GM23338 (cell line): ENCODE measurements around the gene CCL24. TPM values are rescaled to one million over a fixed set of nuclear protein-coding genes. Genes with fewer than 3 reads are reported as not detected.

Experiments
- ATAC-seq: fragments of 200-7000 bp; cut with Tn5 transposase; 3 replicates; pipeline ENCODE4 v1.9.1; 2020
- DNase-seq: peaks from one replicate; pipeline ENCODE4 v3.0.0-alpha.2; 2015; ENCODE audit warnings: low spot score
- H2AFZ ChIP-seq: fragments of 200-600 bp; sonication (generic); 2 replicates; pipeline ENCODE4 v1.8.0; 2016; ENCODE audit warnings: antibody characterized with exemption, mild to moderate bottlenecking, moderate library complexity
- H3F3A ChIP-seq: fragments of 200-600 bp; sonication (generic); replicated peaks from 2 replicates; pipeline ENCODE4 v1.8.0; 2017; ENCODE audit warnings: antibody characterized with exemption, mixed run types, low read depth
- H3K27ac ChIP-seq: fragments of 200-600 bp; sonication (generic); 2 replicates; pipeline ENCODE4 v1.6.1; 2016; ENCODE audit warnings: low read depth
- H3K27me3 ChIP-seq: fragments of 200-600 bp; sonication (generic); 2 replicates; pipeline ENCODE4 v1.8.0; 2016; ENCODE audit warnings: mild to moderate bottlenecking, mixed run types, moderate library complexity; ENCODE audit not compliant: insufficient read depth
- H3K36me3 ChIP-seq: fragments of 200-600 bp; sonication (generic); 2 replicates; pipeline ENCODE4 v1.8.0; 2016; ENCODE audit warnings: mild to moderate bottlenecking; ENCODE audit not compliant: insufficient read depth
- H3K4me1 ChIP-seq: fragments of 200-600 bp; sonication (generic); 2 replicates; pipeline ENCODE4 v1.8.0; 2016; ENCODE audit warnings: mild to moderate bottlenecking, moderate library complexity; ENCODE audit not compliant: insufficient read depth
- H3K4me2 ChIP-seq: fragments of 200-600 bp; sonication (generic); 2 replicates; pipeline ENCODE4 v1.7.1; 2017; ENCODE audit warnings: mixed run types
- H3K4me3 ChIP-seq: fragments of 200-600 bp; sonication (generic); 2 replicates; pipeline ENCODE4 v1.6.1; 2016; ENCODE audit warnings: mixed run types
- H3K79me2 ChIP-seq: fragments of 200-600 bp; sonication (generic); replicated peaks from 2 replicates; pipeline ENCODE4 v1.8.0; 2017; ENCODE audit warnings: mild to moderate bottlenecking; ENCODE audit not compliant: insufficient read depth
- H3K9me2 ChIP-seq: fragments of 200-600 bp; sonication (generic); 2 replicates; pipeline ENCODE4 v1.8.0; 2017; ENCODE audit not compliant: insufficient read depth
- H4K20me1 ChIP-seq: fragments of 200-600 bp; sonication (generic); replicated peaks from 2 replicates; pipeline ENCODE4 v1.8.0; 2017; ENCODE audit warnings: mild to moderate bottlenecking; ENCODE audit not compliant: insufficient read depth
- H3K27ac Mint-ChIP-seq: 2 replicates; pipeline ENCODE4 v1.8.0; 2020; ENCODE audit warnings: inconsistent platforms, mild to moderate bottlenecking, moderate library complexity, mixed read lengths
- H3K27me3 Mint-ChIP-seq: 3 replicates; pipeline ENCODE4 v1.8.0; 2022; ENCODE audit warnings: low read depth, mild to moderate bottlenecking, moderate library complexity, mixed read lengths, inconsistent platforms; ENCODE audit not compliant: insufficient read depth, poor library complexity
- H3K36me3 Mint-ChIP-seq: 3 replicates; pipeline ENCODE4 v1.8.0; 2021; ENCODE audit warnings: low read depth, mild to moderate bottlenecking, inconsistent platforms, moderate library complexity, mixed read lengths
- H3K4me1 Mint-ChIP-seq: 3 replicates; pipeline ENCODE4 v1.8.0; 2020; ENCODE audit warnings: mild to moderate bottlenecking, inconsistent platforms, mixed read lengths
- H3K4me3 Mint-ChIP-seq: 3 replicates; pipeline ENCODE4 v1.8.0; 2021; ENCODE audit warnings: moderate library complexity, mild to moderate bottlenecking, inconsistent platforms, mixed read lengths
- H3K9me3 Mint-ChIP-seq: 3 replicates; pipeline ENCODE4 v1.8.0; 2020; ENCODE audit warnings: moderate library complexity, mild to moderate bottlenecking, inconsistent platforms, mixed read lengths
- CREB1 ChIP-seq: fragments of 250-450 bp; sonication (Bioruptor Pico); IDR thresholded peaks from 2 replicates; pipeline ENCODE4 v1.5.0; 2020; ENCODE audit warnings: low read depth, mild to moderate bottlenecking, moderate library complexity
- CTCF ChIP-seq, 2 experiments: fragments of 200-600 bp in 1 of 2; sonication (generic) in 1 of 2; conservative IDR thresholded peaks; 2 replicates each; pipeline versions ENCODE4 v1.5.1 to v1.6.1; 2016 to 2017; ENCODE audit warnings: antibody characterized with exemption in 2 of 2, low read depth in 2 of 2, mild to moderate bottlenecking in 2 of 2, moderate library complexity in 1 of 2
- EZH2 ChIP-seq: fragments of 200-600 bp; sonication (generic); IDR thresholded peaks from one replicate; pipeline ENCODE4 v1.8.0; 2017; ENCODE audit warnings: antibody characterized with exemption, mild to moderate bottlenecking, low read depth; ENCODE audit not compliant: unreplicated experiment
- JUNB ChIP-seq: IDR thresholded peaks from one replicate; pipeline ENCODE4 v1.6.1; 2016; ENCODE audit warnings: antibody characterized with exemption; ENCODE audit not compliant: unreplicated experiment
- NANOG ChIP-seq: IDR thresholded peaks from 2 replicates; pipeline ENCODE4 v1.6.1; 2016; ENCODE audit warnings: antibody characterized with exemption, borderline replicate concordance
- POLR2AphosphoS5 ChIP-seq: IDR thresholded peaks from 2 replicates; pipeline ENCODE4 v1.6.1; 2016; ENCODE audit warnings: antibody characterized with exemption, low read depth
- REST ChIP-seq: IDR thresholded peaks from one replicate; pipeline ENCODE4 v1.6.1; 2018; ENCODE audit warnings: antibody characterized with exemption; ENCODE audit not compliant: unreplicated experiment
- STAT1 ChIP-seq: IDR thresholded peaks from one replicate; pipeline ENCODE4 v1.6.1; 2016; ENCODE audit warnings: antibody characterized with exemption; ENCODE audit not compliant: unreplicated experiment
- ZNF114 ChIP-seq: fragments of 250-450 bp; sonication (Bioruptor Pico); IDR thresholded peaks from 2 replicates; pipeline ENCODE4 v1.5.0; 2020; ENCODE audit warnings: mild to moderate bottlenecking, moderate library complexity
- polyA plus RNA-seq: library from polyadenylated mRNA; unstranded; fragments of >200 nt; fragmentation: Nextera tagmentation; extraction: Ambion mirVana; gene quantifications from 2 replicates; pipeline ENCODE4 v1.2.1, GENCODE V29; 2016
- total RNA-seq: library from RNA; depleted of rRNA; stranded (reverse); fragments of >200 nt; shearing (Covaris generic); gene quantifications from 2 replicates; pipeline ENCODE4 v1.2.3, GENCODE V29; 2014

CCL24 gene
- total and polyA plus RNA-seq, 2 experiments from 2014 or later = not detected

DNA sequence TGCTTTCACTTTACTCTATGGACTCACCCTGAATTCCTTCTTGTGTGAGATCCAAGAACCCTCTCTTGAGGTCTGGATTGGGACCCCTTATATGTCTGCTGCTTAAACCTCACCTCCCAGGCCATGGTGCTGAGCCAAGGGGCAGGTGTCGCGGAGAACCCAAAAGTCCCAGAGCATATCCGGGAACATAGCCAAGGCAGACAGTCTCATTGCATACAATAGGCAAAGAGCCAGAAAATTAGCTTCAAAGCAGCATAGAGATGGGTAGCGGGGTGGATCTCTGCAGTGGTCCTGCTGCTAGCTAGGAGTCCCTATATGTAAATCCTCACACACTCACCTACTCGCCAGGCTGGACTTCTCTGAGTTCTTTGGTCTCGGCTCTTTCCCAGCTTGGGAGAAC, 5.5 kb downstream of the CCL24 start (continued):
- TF ChIP-seq REST (no peak), EZH2 (no peak), CTCF (conservative IDR thresholded peaks at IDR 0.05; ENCODE audit: low read depth in 2 of 2) (no peak), STAT1 (no peak), JUNB (no peak), POLR2AphosphoS5 (no peak), CREB1 (CRISPR knock-in tag) (no peak), ZNF114 (no peak), NANOG (no peak)

DNA sequence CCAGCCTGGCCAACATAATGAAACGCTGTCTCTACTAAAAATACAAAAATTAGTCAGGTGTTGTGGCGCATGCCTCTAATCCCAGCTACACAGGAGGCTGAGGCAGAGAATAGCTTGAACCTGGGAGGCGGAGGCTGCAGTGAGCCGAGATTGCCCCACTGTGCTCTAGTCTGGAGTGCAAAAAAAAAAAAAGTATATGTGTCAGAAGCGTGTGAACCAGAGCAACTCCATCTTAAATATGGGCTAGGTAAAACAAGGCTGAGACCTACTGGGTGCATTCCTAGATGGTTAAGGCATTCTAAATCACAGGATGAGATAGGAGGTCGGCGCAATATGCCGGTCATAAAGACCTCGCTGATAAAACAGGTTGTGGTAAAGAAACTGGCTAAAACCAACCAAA, 6.2 kb downstream of the CCL24 start:
- Mint-ChIP-seq H3K27me3 (peaks cover 8% of the 10 kb centered on the region), H3K9me3 (peaks cover 19% of the 10 kb centered on the region), H3K27ac (no peak overlapping the region), H3K4me3 (no peak overlapping the region), H3K36me3 (peaks cover 8% of the 10 kb centered on the region), H3K4me1 (0 out of 3 replicates have a peak, but pooled peaks cover 4% of the 10 kb centered on the region)
- DNase-seq (no peak), ATAC-seq (no peak)
- no peaks in the 10 kb centered on the region for H4K20me1 ChIP-seq
- no peaks in the 10 kb centered on the region for H3K36me3 ChIP-seq
- no peak overlapping the region for H3K27ac ChIP-seq
- H3K4me1 ChIP-seq = no peaks in the 10 kb centered on the region
- no peak overlapping the region for H3K4me3 ChIP-seq
- no peak for TF ChIP-seq ZNF114
- H3K4me2 ChIP-seq = no peak overlapping the region
- no peaks in the 10 kb centered on the region for H3K27me3 ChIP-seq
- H2AFZ ChIP-seq = no peak overlapping the region
- H3F3A ChIP-seq = no peaks in the 10 kb centered on the region
- no peaks in the 10 kb centered on the region for H3K79me2 ChIP-seq
- H3K9me2 ChIP-seq = no peaks in the 10 kb centered on the region
